ENCODE data around the gene SCMH1. TPM values are rescaled to one million over a fixed set of nuclear protein-coding genes. Genes with fewer than 3 reads are reported as not detected.

The SCMH1 gene
- total RNA-seq, 1 experiment from 2014 or later, result 42.7 TPM

GRCh38 chr1:41240781-41241353, 1.2 kb downstream of the SCMH1 start:
- POLR2A ChIA-PET, result interaction anchor here (0.6 kb wide), 2 partner anchors 47 to 816 kb away, joined by 3 to 5 read pairs; no protein-coding TSS in a partner anchor
- no peak for DNase-seq (ENCODE audit: low read depth, low spot score)
- no peaks in the 10 kb centered on the region for H3K27me3 ChIP-seq (ENCODE audit: control insufficient read depth, insufficient read depth, low read length)
- ATAC-seq, result no peak
- H3K9me3 ChIP-seq (ENCODE audit: control insufficient read depth, insufficient read depth, low read depth, low read length), result no peaks in the 10 kb centered on the region
- BruUV-seq (replicated peaks), result no TSS peak
- peaks cover 36% of the 10 kb centered on the region for H3K4me1 ChIP-seq (ENCODE audit: control insufficient read depth, insufficient read depth, low read length)
- H3K4me3 ChIP-seq (ENCODE audit: low read depth in 2 of 2, low read length in 2 of 2), result peak overlapping the region; percentile 67 to 75
- CTCF ChIA-PET, result interaction anchor here (0.7 kb wide), 1 partner anchor 394 kb away, joined by 3 read pairs; no protein-coding TSS in a partner anchor
- H3K27ac ChIP-seq (ENCODE audit: low read length), result peak overlapping the region; percentile 93
- no peak for TF ChIP-seq SIN3A (IDR thresholded peaks at IDR 0.05; ENCODE audit: borderline replicate concordance, insufficient read depth, low read depth, low read length)
- TF ChIP-seq CTCF (IDR thresholded peaks at IDR 0.05), result no peak
- TF ChIP-seq TCF7L2 (IDR thresholded peaks at IDR 0.05; ENCODE audit: low read depth, low read length), result no peak
- no peak for TF ChIP-seq POLR2AphosphoS5 (IDR thresholded peaks at IDR 0.05; ENCODE audit: low read depth, low read length)
- TF ChIP-seq REST (IDR thresholded peaks at IDR 0.05; ENCODE audit: insufficient read depth in 1 of 2, low read depth in 2 of 2, low read length in 1 of 2), result no peak
- in situ Hi-C loops (cut with HindIII; ENCODE audit: low pct_unique_long_range_greater_than_20kb, low sequenced_read_pairs), result no loop called here
- no peaks in the 10 kb centered on the region for H3K36me3 ChIP-seq (ENCODE audit: control insufficient read depth, insufficient read depth, low read length)
- intact Hi-C loops (cut with micrococcal nuclease; ENCODE audit: unreplicated experiment), result no loop called here

- ChIA-PET CTCF (interaction anchor here (0.7 kb wide), 1 partner anchor 393 kb away, joined by 3 read pairs; no protein-coding TSS in a partner anchor), POLR2A (interaction anchor here (0.6 kb wide), 1 partner anchor 46 kb away, joined by 3 read pairs; no protein-coding TSS in a partner anchor)
- no peak for DNase-seq (ENCODE audit: low read depth, low spot score)
- in situ Hi-C loops (cut with HindIII; ENCODE audit: low pct_unique_long_range_greater_than_20kb, low sequenced_read_pairs) (no loop called here), intact Hi-C loops (cut with micrococcal nuclease; ENCODE audit: unreplicated experiment) (no loop called here)
- Histone ChIP-seq H3K27ac (ENCODE audit: low read length) (peak overlapping the region; percentile 93; the same call in 1 of the 2 replicates), H3K9me3 (ENCODE audit: control insufficient read depth, insufficient read depth, low read depth, low read length) (no peaks in the 10 kb centered on the region), H3K36me3 (ENCODE audit: control insufficient read depth, insufficient read depth, low read length) (no peaks in the 10 kb centered on the region), H3K27me3 (ENCODE audit: control insufficient read depth, insufficient read depth, low read length) (no peaks in the 10 kb centered on the region), H3K4me3 (ENCODE audit: low read depth in 2 of 2, low read length in 2 of 2) (no peak overlapping the region), H3K4me1 (ENCODE audit: control insufficient read depth, insufficient read depth, low read length) (peaks cover 36% of the 10 kb centered on the region)
- ATAC-seq, result no peak
- BruUV-seq (replicated peaks), result TSS peak; percentile 66
- TF ChIP-seq CTCF (IDR thresholded peaks at IDR 0.05) (peak; percentile 21; the same call in 1 of the 2 replicates), SIN3A (IDR thresholded peaks at IDR 0.05; ENCODE audit: borderline replicate concordance, insufficient read depth, low read depth, low read length) (no peak)
Measured at GRCh38 chr1:41239988-41240610, 2.0 kb downstream of the SCMH1 start.

Measured in Panc1 (cell line).